Body of pancreas (tissue), 4 donors: ENCODE data around the gene DNASE1L2. TPM values are rescaled to one million over a fixed set of nuclear protein-coding genes. Genes with fewer than 3 reads are reported as not detected.

Experiments used
- ATAC-seq: fragments of 150-250 bp; one replicate; pipeline ENCODE4 v1.9.1; 2016
- DNase-seq, 4 donors: peaks; one replicate each; pipeline ENCODE4 v3.0.0-alpha.2; 2019
- H3K27ac ChIP-seq, 4 donors: fragments of 200-600 bp; sonication (generic); 1 replicate in 3 of 4; 2 replicates in 1 of 4; pipeline versions ENCODE4 v1.5.1 to v1.6.1; 2016 to 2019; ENCODE audit warnings: mild to moderate bottlenecking in 1 of 4, mixed read lengths in 1 of 4, moderate library complexity in 1 of 4
- H3K27me3 ChIP-seq, 2 donors: fragments of 200-600 bp; sonication (generic); one replicate each; pipeline ENCODE4 v1.6.0; 2016; ENCODE audit warnings: mild to moderate bottlenecking in 1 of 2
- H3K36me3 ChIP-seq, 2 donors: fragments of 200-600 bp; sonication (generic); replicated peaks in 1 of 2; 2 replicates each; pipeline ENCODE4 v1.5.1; 2016; ENCODE audit warnings: low read depth in 2 of 2; ENCODE audit not compliant: insufficient read depth in 1 of 2
- H3K4me1 ChIP-seq: fragments of 200-600 bp; sonication (generic); one replicate; pipeline ENCODE4 v1.6.0; 2016
- H3K4me3 ChIP-seq, 2 donors: fragments of 200-600 bp; sonication (generic); 1 replicate in 1 of 2; 2 replicates in 1 of 2; pipeline ENCODE4 v1.5.1; 2016 to 2019
- H3K9me3 ChIP-seq, 3 donors: fragments of 200-600 bp; sonication (generic); 1 replicate in 2 of 3; 2 replicates in 1 of 3; pipeline ENCODE4 v1.5.1; 2016
- CTCF ChIP-seq, 7 experiments: fragments of 450-650 bp in 4 of 7; fragments of 200-600 bp in 3 of 7; sonication (generic) in 3 of 7; IDR thresholded peaks; one replicate each; pipeline ENCODE4 v1.5.1; 2016 to 2019; ENCODE audit warnings: antibody characterized with exemption in 7 of 7
- POLR2A ChIP-seq, 3 donors: fragments of 450-650 bp; IDR thresholded peaks; one replicate each; pipeline ENCODE4 v1.6.1; 2016; ENCODE audit warnings: antibody characterized with exemption in 3 of 3, mild to moderate bottlenecking in 2 of 3
- WGBS, 2 donors: methylation state at CpG; one replicate each; pipeline ENCODE4 v1.1.5; 2017; 5-methylcytosine and 5-hydroxymethylcytosine counted together
- intact Hi-C: fragments of 100-400 bp; cut with DNase I; formaldehyde crosslinking; loops from one replicate; pipeline ENCODE4 v1.15.1; 2023
- total RNA-seq, 2 donors: library from RNA; depleted of rRNA; stranded (reverse); fragments of >200 nt; gene quantifications; one replicate each; pipeline ENCODE4 v1.1.0, GENCODE V29; 2016

The DNASE1L2 gene
- total RNA-seq, 2 donors from 2014 or later, result 1.3 TPM; not detected in 1

- H3K4me3 ChIP-seq, result no peak overlapping the region
- TF ChIP-seq CTCF (IDR thresholded peaks at IDR 0.05) (no peak), POLR2A (IDR thresholded peaks at IDR 0.05) (no peak)
- no peaks in the 10 kb centered on the region for H3K9me3 ChIP-seq
- ATAC-seq, result no peak
- H3K4me1 ChIP-seq, result no peaks in the 10 kb centered on the region
- no peaks in the 10 kb centered on the region for H3K27me3 ChIP-seq
- WGBS, 2 donors, result 96 to 97% methylated on average over 5 to 15 of the region's 25 CpGs
- H3K36me3 ChIP-seq, result no peaks in the 10 kb centered on the region
- intact Hi-C loops, result no loop called here
- no peak overlapping the region for H3K27ac ChIP-seq
- DNase-seq, result no peak
Observed at GRCh38 chr16:2189252-2189893, 46.9 kb upstream of the DNASE1L2 start.

GRCh38 chr16:2190002-2190658 is 46.1 kb upstream of the DNASE1L2 start:
- H3K4me1 ChIP-seq, result peaks cover 3% of the 10 kb centered on the region
- H3K36me3 ChIP-seq, result no peaks in the 10 kb centered on the region
- no peak overlapping the region for H3K4me3 ChIP-seq
- H3K27me3 ChIP-seq, result no peaks in the 10 kb centered on the region
- no peak for TF ChIP-seq POLR2A (IDR thresholded peaks at IDR 0.05)
- TF ChIP-seq CTCF (IDR thresholded peaks at IDR 0.05), result no peak
- ATAC-seq, result no peak
- 78 to 87% methylated on average over 9 to 24 of the region's 24 CpGs for WGBS, 2 donors
- DNase-seq, result no peak
- H3K27ac ChIP-seq, result no peak overlapping the region
- intact Hi-C loops, result no loop called here
- H3K9me3 ChIP-seq, result no peaks in the 10 kb centered on the region

- intact Hi-C loops, result no loop called here
- DNase-seq (no peak), ATAC-seq (no peak)
- H3K9me3 ChIP-seq, result no peaks in the 10 kb centered on the region
- peaks cover 10% of the 10 kb centered on the region for H3K4me1 ChIP-seq
- H3K4me3 ChIP-seq, result no peak overlapping the region
- no peak for TF ChIP-seq CTCF (IDR thresholded peaks at IDR 0.05)
- TF ChIP-seq POLR2A (IDR thresholded peaks at IDR 0.05), result no peak
- 67 to 78% methylated on average over 6 to 21 of the region's 25 CpGs for WGBS, 2 donors
- H3K27ac ChIP-seq, result no peak overlapping the region
- no peaks in the 10 kb centered on the region for H3K27me3 ChIP-seq
- no peaks in the 10 kb centered on the region for H3K36me3 ChIP-seq
Observed at GRCh38 chr16:2190659-2191445, 45.4 kb upstream of the DNASE1L2 start.

GRCh38 chr16:2191446-2191706 is 44.9 kb upstream of the DNASE1L2 start:
- no peak for TF ChIP-seq POLR2A (IDR thresholded peaks at IDR 0.05)
- TF ChIP-seq CTCF (IDR thresholded peaks at IDR 0.05), result no peak
- H3K27ac ChIP-seq, result no peak overlapping the region
- peaks cover 13% of the 10 kb centered on the region for H3K4me1 ChIP-seq
- no peaks in the 10 kb centered on the region for H3K27me3 ChIP-seq
- no peaks in the 10 kb centered on the region for H3K9me3 ChIP-seq
- ATAC-seq, result no peak
- intact Hi-C loops, result no loop called here
- 80 to 84% methylated on average over 4 to 11 of the region's 11 CpGs for WGBS, 2 donors
- DNase-seq, result no peak
- no peak overlapping the region for H3K4me3 ChIP-seq
- no peaks in the 10 kb centered on the region for H3K36me3 ChIP-seq
